ENCODE data around the gene USP2.
A peak's percentile ranks its signal among the peaks of the same experiment; 100 is the strongest.

The USP2 gene

GRCh38 chr11:119340335-119341221, 40.9 kb downstream of the USP2 start, which contains the start of gene C1QTNF5:
Gene C1QTNF5 (minus strand): TSS chr11:119340883. CDS start chr11:119340397, 486 bp downstream.
- DNase-seq: no peak

GRCh38 chr11:119339589-119340334, 41.7 kb downstream of the USP2 start:
- no peak for DNase-seq

- DNase-seq: no peak
Observed at GRCh38 chr11:119338965-119339588, 42.4 kb downstream of the USP2 start.

GRCh38 chr11:119338318-119338890, 43.1 kb downstream of the USP2 start:
- peak; percentile 58 for DNase-seq

- DNase-seq: no peak
Observed at GRCh38 chr11:119337581-119338317, 43.7 kb downstream of the USP2 start.

- DNase-seq: no peak
Observed at GRCh38 chr11:119336744-119337469, 44.6 kb downstream of the USP2 start.

GRCh38 chr11:119335655-119336543, 45.6 kb downstream of the USP2 start:
- DNase-seq: no peak

- no peak for DNase-seq
Observed at GRCh38 chr11:119335091-119335654, 46.3 kb downstream of the USP2 start.

- DNase-seq: peak; percentile 92
Observed at GRCh38 chr11:119334174-119334930, 47.1 kb downstream of the USP2 start, which contains the start of gene RNF26. Gene RNF26 (plus strand): TSS chr11:119334527. CDS start chr11:119335123, 596 bp downstream.

- no peak for DNase-seq
Observed at GRCh38 chr11:119332111-119332765, 49.3 kb downstream of the USP2 start.

GRCh38 chr11:119330237-119330636, 51.3 kb downstream of the USP2 start:
- no peak for DNase-seq

- no peak for DNase-seq
Observed at GRCh38 chr11:119329320-119329719, 52.2 kb downstream of the USP2 start.

GRCh38 chr11:119324189-119324588, 57.3 kb downstream of the USP2 start:
- no peak for DNase-seq

- peak; percentile 75 for DNase-seq
Observed at GRCh38 chr11:119323532-119324033, 57.9 kb downstream of the USP2 start.

- no peak for DNase-seq
Observed at GRCh38 chr11:119322921-119323531, 58.5 kb downstream of the USP2 start.

- no peak for DNase-seq
Observed at GRCh38 chr11:119322360-119322739, 59.1 kb downstream of the USP2 start.

- no peak for DNase-seq
Observed at GRCh38 chr11:119320776-119321524, 60.5 kb downstream of the USP2 start.

Data from effector CD4-positive, alpha-beta T cell (primary cell).